Esophagus (tissue), 2 donors: ENCODE data around the gene ALS2. TPM values are rescaled to one million over a fixed set of nuclear protein-coding genes. Genes with fewer than 3 reads are reported as not detected.
A peak's percentile ranks its signal among the peaks of the same experiment; 100 is the strongest.
"Not testable (repeated sequence)": the region's sequence is repeated elsewhere in the genome, so short reads cannot be mapped to it uniquely, and the experiment has no call there.

Experiments
- H3K27ac ChIP-seq, 2 donors: one replicate each; pipeline ENCODE4 v1.5.1; 2013; ENCODE audit warnings: low read depth in 2 of 2, mild to moderate bottlenecking in 2 of 2, inconsistent platforms in 1 of 2, low read length in 1 of 2, moderate library complexity in 1 of 2
- H3K27me3 ChIP-seq, 2 donors: one replicate each; pipeline ENCODE4 v1.6.1; 2013; ENCODE audit warnings: low read length in 2 of 2, control low read depth in 1 of 2, mild to moderate bottlenecking in 1 of 2; ENCODE audit not compliant: insufficient read depth in 2 of 2, control insufficient read depth in 1 of 2
- H3K36me3 ChIP-seq, 2 donors: one replicate each; pipeline ENCODE4 v1.6.1; 2013; ENCODE audit warnings: low read length in 1 of 2; ENCODE audit not compliant: control insufficient read depth in 2 of 2, insufficient read depth in 2 of 2
- H3K4me1 ChIP-seq, 2 donors: one replicate each; pipeline ENCODE4 v1.6.1; 2013; ENCODE audit warnings: low read length in 1 of 2; ENCODE audit not compliant: control insufficient read depth in 2 of 2, insufficient read depth in 2 of 2
- H3K4me3 ChIP-seq, 2 donors: one replicate each; pipeline ENCODE4 v1.5.1; 2013; ENCODE audit warnings: low read length in 2 of 2, mild to moderate bottlenecking in 2 of 2, low read depth in 1 of 2, moderate library complexity in 1 of 2
- H3K9me3 ChIP-seq, 2 donors: one replicate each; pipeline ENCODE4 v1.6.1; 2013; ENCODE audit warnings: mild to moderate bottlenecking in 2 of 2, low read depth in 1 of 2, low read length in 1 of 2, moderate library complexity in 1 of 2; ENCODE audit not compliant: control insufficient read depth in 2 of 2, insufficient read depth in 1 of 2
- WGBS, 2 donors: extraction: QIAGEN DNeasy Blood & Tissue Kit; methylation state at CpG; one replicate each; pipeline ENCODE4 v1.1.7; 2013; 5-methylcytosine and 5-hydroxymethylcytosine counted together
- polyA plus RNA-seq, 2 donors: library from polyadenylated mRNA; stranded (reverse); fragments of 200-250 nt; gene quantifications; one replicate each; pipeline ENCODE4 v1.2.3, GENCODE V29; 2013
- donor health status: healthy with polysubstance abuse.
- donor health status: Bipolar disorder and iron deficiency.

ALS2 gene
- polyA plus RNA-seq, 2 donors = 3.2 to 3.9 TPM

GRCh38 chr2:201779901-201780673 is 646 bp downstream of the ALS2 start:
- no peaks in the 10 kb centered on the region for H3K27me3 ChIP-seq
- no peaks in the 10 kb centered on the region for H3K4me1 ChIP-seq
- H3K9me3 ChIP-seq = no peaks in the 10 kb centered on the region
- no peaks in the 10 kb centered on the region for H3K36me3 ChIP-seq
- H3K27ac ChIP-seq = peak overlapping the region; percentile 81 to 93
- 5 to 6% methylated on average over 22 of the region's 22 CpGs for WGBS, 2 donors
- peak overlapping the region; percentile 82 to 92 for H3K4me3 ChIP-seq

GRCh38 chr2:201777869-201778268 is 2.9 kb downstream of the ALS2 start:
- Histone ChIP-seq H3K4me3 (no peak overlapping the region), H3K27me3 (no peaks in the 10 kb centered on the region), H3K36me3 (no peaks in the 10 kb centered on the region), H3K27ac (no peak overlapping the region), H3K4me1 (no peaks in the 10 kb centered on the region), H3K9me3 (no peaks in the 10 kb centered on the region)

- Histone ChIP-seq H3K27ac (no peak overlapping the region), H3K36me3 (no peaks in the 10 kb centered on the region), H3K27me3 (no peaks in the 10 kb centered on the region), H3K4me3 (no peak overlapping the region), H3K4me1 (no peaks in the 10 kb centered on the region), H3K9me3 (no peaks in the 10 kb centered on the region)
These were observed 3.7 kb downstream of the ALS2 start for GRCh38 chr2:201777043-201777442.

GRCh38 chr2:201775326-201775725 is 5.4 kb downstream of the ALS2 start:
- Histone ChIP-seq H3K9me3 (no peaks in the 10 kb centered on the region), H3K27me3 (no peaks in the 10 kb centered on the region), H3K4me3 (no peak overlapping the region), H3K27ac (no peak overlapping the region), H3K4me1 (no peaks in the 10 kb centered on the region), H3K36me3 (no peaks in the 10 kb centered on the region)
- 96% methylated on average over 1 of the region's 1 CpG for WGBS, 2 donors

GRCh38 chr2:201774546-201774945 is 6.2 kb downstream of the ALS2 start:
- H3K4me3 ChIP-seq = no peak overlapping the region
- no peaks in the 10 kb centered on the region for H3K9me3 ChIP-seq
- no peaks in the 10 kb centered on the region for H3K4me1 ChIP-seq
- no peaks in the 10 kb centered on the region for H3K27me3 ChIP-seq
- 79 to 93% methylated on average over 2 of the region's 2 CpGs for WGBS, 2 donors
- H3K36me3 ChIP-seq = no peaks in the 10 kb centered on the region
- H3K27ac ChIP-seq = no peak overlapping the region

- no peak overlapping the region for H3K4me3 ChIP-seq
- H3K36me3 ChIP-seq = no peaks in the 10 kb centered on the region
- H3K9me3 ChIP-seq = no peaks in the 10 kb centered on the region
- H3K27ac ChIP-seq = no peak overlapping the region
- 79 to 95% methylated on average over 1 of the region's 1 CpG for WGBS, 2 donors
- H3K27me3 ChIP-seq = no peaks in the 10 kb centered on the region
- no peaks in the 10 kb centered on the region for H3K4me1 ChIP-seq
These were observed 6.7 kb downstream of the ALS2 start for GRCh38 chr2:201773990-201774389.

GRCh38 chr2:201769666-201770373 is 10.9 kb downstream of the ALS2 start:
- Histone ChIP-seq H3K27ac (no peak overlapping the region), H3K36me3 (no peaks in the 10 kb centered on the region), H3K4me1 (no peaks in the 10 kb centered on the region), H3K27me3 (no peaks in the 10 kb centered on the region), H3K4me3 (no peak overlapping the region), H3K9me3 (no peaks in the 10 kb centered on the region)
- 84 to 85% methylated on average over 4 of the region's 4 CpGs for WGBS, 2 donors

- H3K4me1 ChIP-seq = no peaks in the 10 kb centered on the region
- H3K9me3 ChIP-seq = no peaks in the 10 kb centered on the region
- no peaks in the 10 kb centered on the region for H3K36me3 ChIP-seq
- no peaks in the 10 kb centered on the region for H3K27me3 ChIP-seq
- 71 to 92% methylated on average over 1 of the region's 1 CpG for WGBS, 2 donors
- no peak overlapping the region for H3K27ac ChIP-seq
- H3K4me3 ChIP-seq = no peak overlapping the region
These were observed 11.8 kb downstream of the ALS2 start for GRCh38 chr2:201768918-201769317.

GRCh38 chr2:201765799-201766198 is 14.9 kb downstream of the ALS2 start:
- no peak overlapping the region for H3K27ac ChIP-seq
- peaks cover 0 to 13% of the 10 kb centered on the region in 2 donors for H3K36me3 ChIP-seq
- H3K27me3 ChIP-seq = no peaks in the 10 kb centered on the region

GRCh38 chr2:201764469-201764868 is 16.3 kb downstream of the ALS2 start:
- not testable (repeated sequence) for H3K4me3 ChIP-seq, H3K27ac ChIP-seq, H3K27me3 ChIP-seq, H3K4me1 ChIP-seq, H3K9me3 ChIP-seq
- WGBS, 2 donors = 96 to 99% methylated on average over 7 of the region's 7 CpGs
- peaks cover 0 to 13% of the 10 kb centered on the region in 2 donors for H3K36me3 ChIP-seq

More at GRCh38 chr2:201765799-201766198, 14.9 kb downstream of the ALS2 start:
- Histone ChIP-seq H3K4me3 (no peak overlapping the region), H3K9me3 (no peaks in the 10 kb centered on the region), H3K4me1 (no peaks in the 10 kb centered on the region)
